ENCODE data around the gene PKD1L1. TPM values are rescaled to one million over a fixed set of nuclear protein-coding genes. Genes with fewer than 3 reads are reported as not detected.

The PKD1L1 gene
- total RNA-seq, 4 donors from 2014 or later, result 0.12 to 1.3 (median 0.45) TPM

- Histone ChIP-seq H3K36me3 (no peaks in the 10 kb centered on the region), H3K9me3 (no peaks in the 10 kb centered on the region), H3K27ac (peak overlapping the region; percentile 0 to 86 (median 76)), H3K4me1 (peaks cover 9 to 59% (median 16%) of the 10 kb centered on the region in 3 donors), H3K4me3 (no peak overlapping the region), H3K27me3 (no peaks in the 10 kb centered on the region)
- ATAC-seq, result peak; percentile 79
- TF ChIP-seq POLR2AphosphoS5 (IDR thresholded peaks at IDR 0.05) (peak; percentile 79), CTCF (IDR thresholded peaks at IDR 0.05) (no peak)
- 22 to 40% methylated on average over 2 to 11 of the region's 11 CpGs for WGBS, 2 donors (ENCODE audit: low coverage in 1 of 2)
Observed at GRCh38 chr7:47786557-47787248, 161.6 kb downstream of the PKD1L1 start.

DNA sequence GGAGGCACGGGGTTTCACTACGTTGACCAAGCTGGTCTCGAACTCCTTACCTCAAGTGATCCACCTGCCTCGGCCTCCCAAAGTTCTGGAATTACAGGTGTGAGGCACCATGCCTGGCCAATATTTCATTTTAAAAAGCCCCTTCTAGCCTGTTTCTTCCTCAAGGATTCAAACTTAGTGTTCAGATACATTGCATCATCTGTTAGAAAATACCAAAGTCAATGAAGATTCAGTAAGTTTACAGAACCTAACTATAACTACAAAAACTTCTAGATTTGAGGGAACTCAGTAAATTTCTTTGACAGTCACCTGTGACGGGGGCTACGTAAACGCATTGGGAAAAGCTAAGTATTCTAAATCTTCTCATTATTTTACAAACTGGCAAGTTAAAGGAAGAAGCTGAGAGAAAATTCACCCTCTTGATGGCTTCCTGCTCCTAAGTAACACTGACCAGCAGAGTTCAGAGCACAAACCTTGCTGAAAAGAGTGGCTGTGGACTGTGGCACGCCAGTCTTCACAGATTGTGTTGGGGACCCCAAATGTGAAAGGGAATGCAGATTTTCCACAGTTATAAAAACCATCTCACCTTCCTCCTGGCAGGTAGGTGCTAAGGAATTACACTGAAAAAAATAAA, 162.2 kb downstream of the PKD1L1 start:
- H3K9me3 ChIP-seq, result no peaks in the 10 kb centered on the region
- 88 to 96% methylated on average over 4 to 7 of the region's 8 CpGs for WGBS, 2 donors (ENCODE audit: low coverage in 1 of 2)
- TF ChIP-seq POLR2AphosphoS5 (IDR thresholded peaks at IDR 0.05), result no peak
- no peak for TF ChIP-seq POLR2A (IDR thresholded peaks at IDR 0.05)
- no peak for TF ChIP-seq CTCF (IDR thresholded peaks at IDR 0.05)
- TF ChIP-seq EP300 (IDR thresholded peaks at IDR 0.05), result no peak
- H3K4me1 ChIP-seq, result peaks cover 9 to 60% (median 16%) of the 10 kb centered on the region in 3 donors
- peak; percentile 3 for ATAC-seq
- no peak overlapping the region for H3K4me3 ChIP-seq
- no peaks in the 10 kb centered on the region for H3K36me3 ChIP-seq
- H3K27ac ChIP-seq, result peak overlapping the region; percentile 0 to 86 (median 76)
- no peaks in the 10 kb centered on the region for H3K27me3 ChIP-seq

DNA sequence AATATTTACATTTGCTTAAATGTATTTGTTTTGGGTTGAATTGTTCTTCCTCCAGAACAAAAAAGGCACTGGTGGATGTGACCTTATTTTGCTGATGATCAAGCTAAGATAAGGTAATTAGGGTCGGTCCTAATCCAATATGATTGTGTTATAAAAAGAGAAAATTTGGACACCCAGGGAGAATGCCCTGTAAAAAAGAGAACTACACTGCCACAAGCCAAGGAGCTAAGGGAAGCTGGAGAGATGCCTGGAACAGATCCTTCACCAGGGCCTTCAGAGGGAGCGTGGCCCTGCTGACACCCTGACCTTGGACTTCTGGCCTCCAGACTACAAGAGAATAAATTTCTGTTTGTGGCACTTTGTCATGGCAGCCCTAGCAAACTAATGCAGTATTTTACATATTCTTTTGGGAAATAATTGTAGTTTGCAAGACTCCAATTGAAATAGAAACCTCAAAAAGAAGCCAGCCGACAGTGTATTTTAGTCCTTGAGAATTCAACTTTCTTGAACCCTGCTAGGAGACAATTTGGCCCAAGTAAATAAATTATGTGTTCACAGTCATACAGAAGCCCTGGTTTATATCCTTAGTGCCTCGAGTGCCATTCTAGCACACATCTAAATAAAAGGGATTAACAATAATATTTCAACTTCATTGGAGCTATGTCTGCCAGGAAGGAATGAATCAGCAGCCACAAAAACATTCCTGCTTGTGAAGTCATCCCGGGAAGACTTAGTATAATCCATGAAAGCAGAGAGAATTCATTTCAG, 164.6 kb downstream of the PKD1L1 start:
- H3K27ac ChIP-seq, result peak overlapping the region; percentile 85 to 92 (median 86)
- ATAC-seq, result peak; percentile 88
- peak; percentile 99 for TF ChIP-seq POLR2AphosphoS5 (IDR thresholded peaks at IDR 0.05)
- no peak for TF ChIP-seq POLR2A (IDR thresholded peaks at IDR 0.05)
- WGBS, 2 donors (ENCODE audit: low coverage in 1 of 2), result 8 to 16% methylated on average over 4 to 5 of the region's 5 CpGs
- H3K36me3 ChIP-seq, result no peaks in the 10 kb centered on the region
- no peaks in the 10 kb centered on the region for H3K9me3 ChIP-seq
- H3K27me3 ChIP-seq, result no peaks in the 10 kb centered on the region
- H3K4me3 ChIP-seq, result no peak overlapping the region
- peaks cover 9 to 60% (median 16%) of the 10 kb centered on the region in 3 donors for H3K4me1 ChIP-seq

DNA sequence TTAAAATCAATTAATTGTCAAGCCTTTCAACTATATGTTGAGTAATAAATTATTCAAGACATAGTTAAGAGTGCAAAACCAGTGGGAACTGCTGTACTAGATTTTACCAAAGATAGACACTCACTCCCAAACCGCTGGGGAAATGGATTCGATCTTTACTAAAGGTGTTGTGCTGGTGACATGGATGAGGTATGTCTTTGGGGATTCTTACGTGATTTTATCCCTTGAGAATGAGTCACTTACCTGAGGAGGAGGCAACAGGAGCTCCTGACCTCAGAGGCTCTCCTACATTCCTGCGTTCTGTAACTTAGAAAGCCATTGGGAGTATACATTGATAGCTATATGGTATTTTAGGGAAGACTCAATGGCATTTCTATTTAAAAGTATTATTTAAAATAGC, 165.5 kb downstream of the PKD1L1 start:
- H3K4me1 ChIP-seq, result peaks cover 9 to 60% (median 16%) of the 10 kb centered on the region in 3 donors
- H3K36me3 ChIP-seq, result no peaks in the 10 kb centered on the region
- no peaks in the 10 kb centered on the region for H3K9me3 ChIP-seq
- peak overlapping the region; percentile 46 to 86 (median 86) for H3K27ac ChIP-seq
- TF ChIP-seq POLR2AphosphoS5 (IDR thresholded peaks at IDR 0.05) (no peak), EP300 (IDR thresholded peaks at IDR 0.05) (no peak), POLR2A (IDR thresholded peaks at IDR 0.05) (no peak), CTCF (IDR thresholded peaks at IDR 0.05) (no peak)
- no peaks in the 10 kb centered on the region for H3K27me3 ChIP-seq
- WGBS, 2 donors (ENCODE audit: low coverage in 1 of 2), result 84 to 88% methylated on average over 4 of the region's 4 CpGs
- H3K4me3 ChIP-seq, result no peak overlapping the region
- ATAC-seq, result no peak

DNA sequence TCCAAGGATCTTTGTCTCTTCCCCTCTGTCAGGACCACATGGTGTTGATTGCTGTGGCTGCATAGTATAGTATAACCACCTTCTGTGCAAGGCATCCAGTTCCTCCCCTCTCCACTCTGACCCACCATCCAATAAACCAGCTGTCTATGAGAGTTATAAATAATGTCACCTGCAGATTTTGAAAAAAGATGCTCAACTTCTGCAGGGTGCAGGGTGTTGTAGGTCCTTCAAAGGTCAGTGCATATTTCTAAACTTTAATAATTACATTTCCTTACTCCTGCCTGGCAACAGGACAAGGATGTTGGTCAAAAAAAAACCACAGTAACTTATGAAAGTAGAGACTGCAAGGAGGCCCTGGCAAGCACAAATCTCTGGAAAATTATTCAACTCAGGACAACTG, 166.2 kb downstream of the PKD1L1 start:
- Histone ChIP-seq H3K36me3 (no peaks in the 10 kb centered on the region), H3K4me3 (no peak overlapping the region), H3K9me3 (no peaks in the 10 kb centered on the region), H3K27me3 (no peaks in the 10 kb centered on the region), H3K4me1 (peaks cover 9 to 52% (median 16%) of the 10 kb centered on the region in 3 donors), H3K27ac (peak overlapping the region; percentile 46 to 86 (median 86))
- no peak for TF ChIP-seq EP300 (IDR thresholded peaks at IDR 0.05)
- no peak for TF ChIP-seq CTCF (IDR thresholded peaks at IDR 0.05)
- no peak for TF ChIP-seq POLR2AphosphoS5 (IDR thresholded peaks at IDR 0.05)
- TF ChIP-seq POLR2A (IDR thresholded peaks at IDR 0.05), result no peak
- ATAC-seq, result no peak

All from gastroesophageal sphincter (tissue), 4 donors.